GOT3 (cell line): ENCODE results near the gene MRI1.
"Not testable (repeated sequence)": the region's sequence is repeated elsewhere in the genome, so short reads cannot be mapped to it uniquely, and the experiment has no call there.

Source experiments
- DNase-seq: peaks from one replicate; lab custom pipeline; 2025; ENCODE audit warnings: mixed read lengths; lab: John Stamatoyannopoulos, UW

Gene MRI1

DNA sequence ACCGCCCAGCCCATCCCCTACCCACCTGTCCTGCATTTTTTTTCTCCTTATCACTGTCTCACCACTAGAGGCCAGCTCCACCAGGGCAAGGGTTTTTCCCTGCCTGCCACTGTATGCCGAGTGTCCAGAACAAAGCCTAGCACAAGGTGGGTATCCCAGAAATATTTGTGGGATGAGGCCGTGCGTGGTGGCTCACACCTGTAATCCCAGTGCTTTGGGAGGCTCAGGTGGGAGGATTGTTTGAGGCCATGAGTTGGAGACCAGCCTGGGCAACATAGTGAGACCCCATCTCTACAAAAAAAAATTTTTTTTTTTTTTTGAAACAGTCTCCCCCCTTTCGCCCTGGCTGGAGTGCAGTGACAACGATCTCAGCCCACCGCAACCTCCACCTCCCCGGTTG lies 2.9 kb upstream of the MRI1 start:
- DNase-seq = no peak

DNA sequence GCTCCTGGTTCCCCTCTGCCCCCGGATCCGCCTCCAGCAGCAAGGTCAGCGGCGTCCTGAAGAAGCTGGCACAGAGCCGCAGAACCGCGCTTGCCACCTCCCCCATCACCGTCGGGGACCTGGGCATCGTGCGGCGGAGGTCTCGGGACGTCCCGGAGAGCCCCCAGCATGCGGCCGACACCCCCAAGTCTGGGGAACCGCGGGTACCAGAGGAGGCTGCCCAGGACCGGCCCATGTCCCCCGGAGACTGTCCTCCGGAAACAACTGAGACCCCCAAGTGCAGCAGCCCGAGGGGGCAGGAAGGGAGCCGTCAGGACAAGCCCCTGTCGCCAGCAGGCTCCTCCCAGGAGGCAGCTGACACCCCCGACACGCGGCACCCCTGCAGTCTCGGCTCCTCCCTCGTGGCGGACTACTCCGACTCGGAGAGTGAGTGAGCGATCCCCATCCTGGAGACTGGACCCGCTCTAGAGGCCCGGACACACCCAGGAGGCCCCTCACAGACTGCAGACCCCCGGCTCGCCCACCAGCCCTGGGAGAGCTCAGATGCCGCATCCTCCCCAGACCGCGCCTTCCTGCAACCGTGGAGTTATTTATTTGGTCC lies 1.6 kb upstream of the MRI1 start:
- no peak for DNase-seq

DNA sequence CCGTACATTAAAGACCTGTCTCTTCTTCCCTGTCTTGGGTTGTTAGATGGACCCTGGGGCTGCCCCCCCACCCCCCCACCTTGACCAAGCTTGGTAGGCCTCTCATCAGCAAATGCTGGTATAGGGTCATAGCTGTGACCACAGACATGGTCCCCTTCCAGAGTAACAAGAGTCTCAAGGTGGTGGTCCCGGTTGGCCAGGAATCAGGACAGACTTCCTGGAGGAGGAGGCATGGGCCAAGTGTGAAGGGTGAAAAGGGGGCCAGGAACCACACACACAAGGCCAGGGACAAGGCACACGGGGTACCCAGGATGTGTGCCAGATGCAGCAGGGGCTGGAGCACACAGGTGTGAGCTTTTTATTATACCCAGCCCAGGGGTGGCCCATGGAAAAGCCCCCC lies 1.1 kb upstream of the MRI1 start:
- no peak for DNase-seq

DNA sequence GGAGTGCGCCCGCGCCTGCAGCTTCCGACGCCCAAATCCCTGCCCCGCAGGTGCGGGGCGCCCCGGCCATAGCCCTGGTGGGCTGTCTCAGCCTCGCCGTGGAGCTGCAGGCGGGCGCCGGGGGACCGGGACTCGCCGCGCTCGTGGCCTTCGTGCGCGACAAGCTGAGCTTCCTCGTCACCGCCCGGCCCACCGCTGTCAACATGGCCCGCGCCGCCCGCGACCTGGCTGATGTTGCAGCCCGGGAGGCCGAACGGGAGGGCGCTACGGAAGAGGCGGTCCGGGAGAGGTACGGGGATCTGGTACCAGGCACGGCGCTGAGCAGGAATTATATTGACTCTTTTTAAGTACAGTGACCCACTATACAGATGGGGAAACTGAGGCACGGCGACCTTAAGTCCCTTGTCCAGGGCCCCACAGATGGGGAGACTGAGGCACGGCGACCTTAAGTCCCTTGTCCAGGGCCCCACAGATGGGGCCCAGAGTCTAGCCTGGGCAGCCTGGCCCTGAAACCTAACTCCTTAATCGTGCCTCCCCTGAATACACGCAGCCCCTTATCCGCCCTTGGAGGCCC lies 586 bp downstream of the MRI1 start:
- no peak for DNase-seq

DNA sequence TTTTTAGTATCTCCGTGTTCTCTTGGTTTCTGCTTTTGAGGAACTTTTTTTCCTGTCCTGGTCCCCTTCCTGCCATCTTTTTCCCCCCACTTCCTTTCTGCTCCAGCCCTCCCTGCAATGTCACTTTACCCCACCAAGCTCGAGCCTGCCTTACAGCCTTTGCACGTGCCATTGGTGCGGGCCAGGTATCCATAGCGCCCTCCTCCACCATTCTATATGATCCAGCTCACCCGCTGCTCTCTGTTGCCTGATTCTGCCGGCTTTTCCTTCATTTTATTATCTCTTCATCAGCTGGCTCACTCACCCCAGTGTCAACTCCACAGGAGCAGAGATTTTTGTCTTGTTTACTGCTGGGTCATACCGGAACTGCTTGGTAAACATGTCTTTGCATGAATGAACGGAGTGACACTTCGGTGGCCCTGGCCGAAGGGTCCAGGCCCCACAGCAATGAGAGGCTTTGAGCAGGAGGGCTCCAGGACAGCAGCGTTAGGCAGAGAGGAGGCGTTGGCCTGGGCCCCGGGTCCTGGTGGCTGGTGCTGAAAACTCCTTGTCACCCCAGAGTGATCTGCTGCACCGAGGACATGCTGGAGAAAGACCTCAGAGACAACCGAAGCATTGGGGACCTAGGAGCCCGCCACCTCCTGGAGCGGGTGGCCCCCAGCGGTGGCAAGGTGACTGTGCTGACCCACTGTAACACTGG lies 1.2 kb downstream of the MRI1 start:
- no peak for DNase-seq

DNA sequence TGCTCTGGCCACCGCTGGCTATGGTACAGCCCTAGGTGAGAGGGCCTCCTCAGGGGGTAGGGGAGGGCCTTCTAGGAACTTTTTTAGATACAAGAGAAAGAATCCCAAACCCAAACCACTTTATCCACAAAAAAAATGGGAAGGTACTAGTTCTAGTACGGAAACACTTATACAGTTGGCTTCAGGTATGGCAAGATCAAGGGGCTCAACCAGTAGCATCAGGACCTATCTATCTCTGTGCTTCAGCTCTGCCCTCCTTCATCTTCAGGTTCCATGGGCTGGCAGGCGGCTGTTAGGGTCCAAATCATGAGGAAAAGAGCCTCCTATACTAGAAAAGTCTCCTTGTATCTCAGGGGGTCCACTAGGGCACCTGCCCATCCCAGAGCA lies 1.8 kb downstream of the MRI1 start:
- DNase-seq = no peak

DNA sequence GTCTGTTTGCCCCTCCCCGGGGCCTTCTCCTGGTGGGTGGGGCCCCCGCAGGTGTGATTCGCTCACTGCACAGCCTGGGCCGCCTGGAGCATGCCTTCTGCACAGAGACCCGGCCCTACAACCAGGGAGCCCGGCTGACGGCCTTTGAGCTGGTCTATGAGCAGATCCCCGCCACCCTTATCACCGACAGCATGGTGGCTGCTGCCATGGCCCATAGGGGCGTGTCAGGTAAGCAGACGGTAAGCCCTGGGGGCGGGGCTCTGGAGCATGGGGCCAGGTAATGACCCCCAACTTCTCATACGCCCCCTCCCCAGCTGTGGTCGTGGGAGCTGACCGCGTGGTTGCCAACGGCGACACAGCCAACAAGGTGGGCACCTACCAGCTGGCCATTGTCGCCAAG lies 4.2 kb downstream of the MRI1 start:
- no peak for DNase-seq

DNA sequence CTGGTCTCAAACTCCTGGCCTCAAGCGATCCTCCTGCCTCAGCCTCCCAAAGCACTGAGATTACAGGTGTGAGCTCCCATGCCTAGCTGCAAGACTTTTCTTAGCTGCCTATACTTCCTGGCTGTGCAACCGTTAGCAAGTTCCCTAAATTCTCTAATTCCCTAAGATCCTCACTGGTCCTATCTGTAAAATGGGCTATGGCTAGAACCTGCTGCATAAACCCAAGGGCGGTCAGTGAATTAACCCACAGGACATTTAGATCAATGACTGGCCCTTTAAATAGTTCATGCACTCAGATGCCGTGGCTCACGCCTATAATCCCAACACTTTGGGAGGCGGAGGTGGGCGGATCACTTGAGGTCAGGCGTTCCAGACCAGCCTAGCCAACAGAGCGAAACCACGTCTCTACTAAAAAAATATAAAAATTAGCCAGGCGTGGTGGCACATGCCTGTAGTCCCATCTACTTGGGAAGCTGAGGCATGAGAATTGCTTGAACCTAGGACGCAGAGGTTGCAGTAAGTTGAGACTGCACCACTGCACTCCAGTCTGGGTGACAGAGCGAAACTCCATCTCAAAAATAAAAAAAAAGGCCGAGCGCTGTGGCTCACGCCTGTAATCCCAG lies 5.8 kb downstream of the MRI1 start:
- DNase-seq = no peak

DNA sequence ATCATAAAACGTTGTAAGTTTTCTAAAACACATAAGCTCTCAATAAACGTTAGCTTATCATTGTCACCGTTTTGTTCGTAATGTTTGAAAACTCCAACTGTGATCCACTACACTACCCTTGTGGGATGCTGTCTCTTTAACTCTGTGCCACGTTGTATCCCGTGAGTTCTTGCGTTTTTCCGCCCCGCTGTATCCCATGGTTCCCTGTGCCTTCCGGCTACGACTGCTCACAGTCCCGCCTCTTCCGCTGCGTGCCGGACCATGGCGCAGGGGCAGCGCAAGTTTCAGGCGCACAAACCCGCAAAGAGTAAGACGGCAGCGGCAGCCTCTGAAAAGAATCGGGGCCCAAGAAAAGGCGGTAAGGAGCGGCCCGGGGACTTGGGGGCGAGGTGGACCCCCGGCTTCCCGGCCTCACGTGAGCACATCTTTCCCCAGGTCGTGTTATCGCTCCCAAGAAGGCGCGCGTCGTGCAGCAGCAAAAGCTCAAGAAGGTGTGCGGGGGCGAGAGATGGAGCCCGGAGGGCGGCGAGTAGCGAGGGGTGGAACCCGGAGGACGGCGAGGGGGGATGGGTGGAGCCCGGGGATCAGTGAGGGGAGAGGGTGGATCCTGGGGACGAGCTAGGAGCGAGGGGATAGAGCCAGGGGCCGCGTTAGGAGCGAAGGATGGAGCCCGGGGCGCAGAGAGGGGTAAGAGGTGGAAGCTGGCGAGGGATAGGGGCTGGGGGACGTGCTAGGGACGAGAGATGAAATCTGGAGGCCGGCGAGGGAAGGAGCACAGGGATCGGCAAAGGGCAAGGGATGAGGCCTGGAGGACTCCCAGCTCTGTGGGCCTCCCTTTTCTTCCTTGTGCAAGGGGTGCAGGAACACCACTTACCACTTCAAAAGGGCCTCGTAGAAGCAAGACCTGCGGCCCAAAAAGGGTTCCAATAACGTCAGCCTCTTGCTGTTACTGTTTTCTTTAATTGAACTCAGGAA lies 10.2 kb downstream of the MRI1 start, which contains the start of gene C19orf53:
TSS of gene C19orf53 (plus strand) at position 240 of the 975 bp plus-strand sequence. CDS start at position 262, 22 bp downstream.
- peak; percentile 66 for DNase-seq

DNA sequence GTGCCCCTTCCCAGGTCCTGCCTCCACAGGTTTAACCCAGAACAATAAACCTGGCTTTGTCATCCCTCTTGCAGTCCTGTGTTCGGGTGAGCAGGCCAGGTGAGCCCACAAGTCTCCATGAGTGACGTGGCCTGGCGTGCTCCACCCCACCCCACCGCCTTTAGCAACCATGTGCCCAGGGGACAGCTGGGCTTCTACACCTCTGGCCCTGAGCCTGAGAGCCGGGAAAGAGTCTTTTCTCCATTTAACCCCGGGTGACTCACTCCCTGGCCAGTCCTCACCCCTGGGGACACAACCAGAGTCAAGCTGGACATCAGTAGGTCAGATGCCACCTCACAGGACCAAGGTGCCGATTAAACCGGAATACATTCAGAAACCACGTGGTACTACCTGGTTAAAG lies 14.1 kb downstream of the MRI1 start:
- no peak for DNase-seq

DNA sequence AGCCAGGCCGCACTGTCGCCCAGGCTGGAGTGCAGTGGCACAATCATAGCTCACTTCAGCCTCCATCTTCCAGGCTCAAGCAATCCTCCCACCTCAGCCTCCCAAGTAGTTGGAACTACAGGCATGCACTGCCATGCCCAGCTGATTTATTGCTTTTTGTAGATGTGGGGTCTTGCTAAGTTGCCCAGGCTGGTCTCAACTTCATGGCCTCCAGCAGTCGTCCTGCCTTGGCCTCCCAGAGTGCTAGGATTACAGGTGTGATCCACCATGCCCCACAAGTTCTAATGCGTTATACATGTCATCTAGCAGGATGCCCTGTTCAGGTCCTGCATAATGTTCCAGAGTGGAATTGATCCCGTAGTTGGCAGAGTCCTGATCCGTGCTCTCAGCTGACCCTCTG lies 14.5 kb downstream of the MRI1 start:
- no peak for DNase-seq

DNA sequence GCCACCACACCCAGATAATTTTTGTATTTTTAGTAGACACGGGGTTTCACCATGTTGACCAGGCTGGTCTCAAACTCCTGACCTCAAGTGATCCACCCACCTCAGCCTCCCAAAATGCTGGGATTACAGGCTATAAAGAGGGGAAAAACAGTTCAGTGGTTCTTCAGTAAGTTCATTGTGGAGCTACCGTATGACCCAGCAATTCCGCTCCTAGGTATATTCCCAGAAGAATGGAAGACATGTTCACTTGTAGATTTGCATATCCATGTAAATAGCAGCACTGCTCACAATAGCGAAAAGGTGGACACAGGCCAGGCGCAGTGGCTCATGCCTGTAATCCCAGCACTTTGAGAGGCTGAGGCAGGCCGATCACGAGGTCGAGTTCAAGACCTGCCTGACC lies 15.5 kb downstream of the MRI1 start:
- DNase-seq = not testable (repeated sequence)

DNA sequence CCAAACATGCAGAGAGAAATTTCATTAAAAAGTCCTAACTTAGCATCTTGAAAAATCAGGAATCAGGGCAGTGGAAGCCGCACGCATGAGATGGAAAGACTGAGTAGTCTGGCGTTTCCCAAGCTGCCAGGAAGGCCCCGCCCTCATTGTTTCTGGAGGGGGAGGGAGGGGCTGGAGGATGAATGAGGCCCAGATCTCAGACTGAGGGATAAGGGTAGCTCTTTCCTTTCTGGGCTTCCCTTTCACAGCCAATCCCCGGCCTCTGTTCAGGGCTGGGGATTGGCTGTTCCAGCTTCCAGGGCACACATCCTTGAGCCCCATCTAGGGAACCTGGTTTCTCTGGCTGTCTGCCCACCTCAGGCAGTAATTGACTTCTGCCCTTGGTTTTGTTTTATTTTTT lies 17.2 kb downstream of the MRI1 start:
- peak; percentile 33 for DNase-seq

DNA sequence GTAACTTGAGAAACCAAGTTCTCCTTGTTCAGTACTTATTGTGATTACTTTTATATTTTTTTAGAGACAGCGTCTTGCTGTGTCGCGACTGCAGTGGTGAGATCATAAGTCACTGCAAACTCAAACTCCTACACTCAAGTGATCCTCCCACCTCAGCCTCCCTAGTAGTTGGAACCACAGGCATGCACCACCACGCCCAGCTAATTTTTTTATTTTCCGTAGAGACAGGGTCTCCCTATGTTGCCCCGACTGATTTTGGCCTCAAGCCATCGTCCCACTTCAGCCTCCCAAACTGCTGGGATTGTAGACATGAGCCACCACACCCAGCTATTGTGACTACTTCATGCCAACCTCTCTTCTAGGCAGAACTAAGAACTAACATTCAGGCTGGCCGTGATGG lies 18.2 kb downstream of the MRI1 start:
- no peak for DNase-seq

DNA sequence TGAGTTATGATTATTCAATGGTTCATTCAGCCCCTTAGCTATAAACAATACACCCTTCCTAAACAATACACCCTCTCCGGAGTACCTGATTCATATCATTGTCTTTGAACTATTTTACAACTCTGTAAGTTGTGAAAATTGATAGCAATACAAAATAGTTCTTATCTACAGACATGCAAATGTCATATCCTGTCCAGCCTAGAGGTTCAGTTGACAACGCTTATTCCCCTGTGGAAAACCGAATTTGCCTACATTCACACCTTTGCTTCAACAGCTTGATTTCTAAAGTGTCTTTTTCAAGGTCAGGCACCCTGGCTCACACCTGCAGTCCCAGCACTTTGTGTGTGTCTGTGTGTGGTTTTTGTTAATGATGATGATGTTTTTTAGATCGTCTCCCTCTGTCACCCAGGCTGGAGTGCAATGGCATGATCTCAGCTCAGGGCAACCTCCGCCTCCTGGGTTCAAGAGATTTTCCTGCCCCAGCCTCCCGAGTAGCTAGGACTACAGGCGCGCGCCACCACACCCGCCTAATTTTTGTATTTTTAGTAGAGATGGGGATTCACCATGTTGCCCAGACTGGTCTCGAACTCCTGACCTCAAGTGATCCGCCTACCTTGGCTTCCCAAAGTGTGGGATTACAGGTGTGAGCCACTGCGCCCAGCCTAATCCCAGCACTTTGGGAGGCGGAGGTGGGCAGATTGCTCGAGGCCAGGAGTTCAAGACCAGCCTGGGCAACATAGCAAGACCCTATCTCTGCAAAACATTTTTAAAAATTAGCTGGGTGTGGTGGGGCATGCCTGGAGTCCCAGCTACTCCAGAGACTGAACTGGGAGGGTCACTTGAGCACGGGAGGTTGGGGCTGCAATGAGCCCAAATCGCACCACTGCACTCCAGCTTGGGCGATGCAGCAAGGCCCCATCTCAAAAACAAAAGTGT lies 19.5 kb downstream of the MRI1 start:
- no peak for DNase-seq

DNA sequence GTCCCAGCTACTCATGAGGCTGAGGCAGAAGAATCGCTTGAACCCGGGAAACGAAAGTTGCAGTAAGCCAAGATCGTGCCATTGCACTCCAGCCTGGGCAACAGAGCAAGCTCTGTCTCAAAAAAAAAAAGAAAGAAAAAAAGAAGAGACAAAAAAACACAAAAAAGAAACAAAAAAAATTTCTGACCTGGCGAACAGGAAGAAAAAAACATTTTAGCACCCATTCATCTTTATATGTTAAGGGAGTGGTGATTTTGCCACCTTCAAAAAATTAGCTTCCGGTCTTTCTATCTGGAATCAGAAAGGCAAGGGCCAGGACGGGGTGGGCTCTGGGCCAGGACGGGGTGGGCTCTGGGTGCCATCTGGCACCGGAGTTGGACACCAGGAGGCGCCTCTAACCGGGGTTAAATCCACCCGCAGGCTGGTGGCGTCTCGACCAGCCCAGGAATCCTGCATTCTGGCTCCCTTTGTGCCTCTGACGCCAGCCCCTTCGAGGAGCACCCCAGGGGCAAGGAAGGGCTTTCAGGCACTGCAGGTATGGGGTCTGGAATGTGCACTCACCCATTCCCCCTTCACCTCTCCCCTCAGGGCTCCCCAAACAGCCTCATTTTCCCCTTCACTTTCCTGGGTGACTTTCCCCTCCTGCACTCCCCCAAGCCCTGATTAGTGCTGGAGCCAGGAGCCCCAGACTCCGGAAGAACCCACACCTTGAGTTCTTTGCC lies 20.6 kb downstream of the MRI1 start:
- no peak for DNase-seq

DNA sequence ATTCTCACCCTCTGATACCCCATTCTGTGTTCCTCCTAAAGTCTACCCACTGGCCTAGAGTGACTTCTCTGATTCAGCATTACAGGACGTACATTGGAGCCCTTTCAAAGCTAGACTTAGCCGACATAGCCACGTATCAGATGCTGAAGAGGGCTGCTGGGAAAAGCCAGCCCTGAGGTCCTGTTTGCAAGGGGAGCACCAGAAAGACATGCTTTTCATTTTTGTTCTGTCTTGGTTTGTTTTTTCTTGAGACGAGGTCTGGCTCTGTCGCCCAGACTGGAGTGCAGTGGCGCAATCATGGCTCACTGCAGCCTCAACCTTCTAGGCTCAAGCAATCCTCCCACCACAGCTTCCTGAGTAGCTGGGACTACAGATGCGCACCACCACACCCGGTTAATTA lies 24.7 kb downstream of the MRI1 start:
- no peak for DNase-seq

DNA sequence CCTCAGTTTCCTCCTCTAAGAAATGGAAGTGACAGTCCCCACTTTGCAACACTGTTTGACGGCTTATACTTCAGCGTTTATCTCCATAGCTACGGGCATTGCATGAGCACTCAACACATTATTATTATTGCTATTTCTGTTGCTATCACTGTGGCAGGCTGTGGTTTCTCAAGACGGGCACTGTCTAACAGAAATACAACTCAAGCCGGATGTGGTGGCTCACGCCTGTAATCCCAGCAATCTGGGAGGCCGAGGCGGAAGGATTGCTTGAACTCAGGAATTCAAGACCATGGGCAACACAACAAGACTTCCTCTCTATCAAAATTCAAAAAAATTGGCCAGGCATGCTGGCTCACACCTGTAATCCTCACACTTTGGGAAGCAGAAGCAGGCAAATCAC lies 26.0 kb downstream of the MRI1 start:
- no peak for DNase-seq

DNA sequence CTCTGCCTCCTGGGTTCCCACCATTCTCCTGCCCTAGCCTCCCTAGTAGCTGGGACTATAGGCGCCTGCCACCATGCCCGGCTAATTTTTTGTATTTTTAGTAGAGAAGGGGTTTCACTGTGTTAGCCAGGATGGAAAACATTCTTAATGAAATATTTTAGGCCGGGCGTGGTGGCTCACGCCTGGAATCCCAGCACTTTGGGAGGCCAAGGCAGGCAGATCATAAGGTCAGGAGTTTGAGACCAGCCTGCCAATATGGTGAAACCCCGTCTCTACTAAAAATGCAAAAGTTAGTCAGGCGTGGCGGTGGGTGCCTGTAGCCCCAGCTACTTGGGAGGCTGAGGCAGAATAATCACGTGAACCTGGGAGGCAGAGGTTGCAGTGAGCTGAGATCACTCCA lies 29.0 kb downstream of the MRI1 start:
- DNase-seq = not testable (repeated sequence)

DNA sequence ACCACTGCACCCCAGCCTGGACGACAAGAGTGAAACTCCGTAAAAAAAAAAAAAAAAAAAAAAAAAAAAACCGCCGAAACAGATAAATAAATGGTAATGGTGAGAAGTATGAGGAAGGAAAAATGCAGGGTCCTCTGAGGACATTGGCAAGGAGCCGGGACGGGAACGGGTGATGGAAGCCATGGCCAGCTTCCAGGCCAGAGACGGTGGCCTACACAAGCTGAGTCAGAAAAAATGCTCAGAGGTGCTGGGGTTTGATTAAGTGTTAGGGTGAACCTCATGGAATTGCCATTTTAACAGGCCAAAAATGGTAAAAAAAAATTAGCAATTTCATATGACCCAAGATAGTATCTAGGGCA lies 30.1 kb downstream of the MRI1 start:
- DNase-seq = peak; percentile 23
